ENCODE measurements around the gene IQUB.

- TF ChIP-seq CTCF (conservative IDR thresholded peaks at IDR 0.05 in 1 of 2, IDR thresholded peaks at IDR 0.05 in 1 of 2; ENCODE audit: low read depth in 1 of 2, low read length in 2 of 2) = no peak
- TF ChIP-seq EZH2 (IDR thresholded peaks at IDR 0.05; ENCODE audit: low read length, missing control alignments) = no peak
Measured at GRCh38 chr7:123484199-123484598, 50.2 kb downstream of the IQUB start.
